H1 (cell line): Measurements from ENCODE around the gene PCYT1A.

Source experiments
- CTCF ChIP-seq, 3 experiments: IDR thresholded peaks; 1 replicate in 2 of 3; 2 replicates in 1 of 3; pipeline versions ENCODE4 v1.5.1 to v1.6.1; 2011; ENCODE audit warnings: low read length in 3 of 3, mild to moderate bottlenecking in 3 of 3, inconsistent platforms in 2 of 3, low read depth in 1 of 3, moderate library complexity in 1 of 3; ENCODE audit not compliant: insufficient read depth in 1 of 3; ENCODE audit errors: control extremely low read depth in 1 of 3
- EZH2 ChIP-seq: fragments of 200-600 bp; sonication (generic); IDR thresholded peaks from 2 replicates; pipeline ENCODE4 v1.7.1; 2012; ENCODE audit warnings: low read depth, mild to moderate bottlenecking, moderate library complexity, low read length, inconsistent platforms; ENCODE audit not compliant: severe bottlenecking
- GABPA ChIP-seq: IDR thresholded peaks from 2 replicates; pipeline ENCODE4 v1.6.1; 2011; ENCODE audit warnings: mild to moderate bottlenecking, low read length, moderate library complexity, borderline replicate concordance; ENCODE audit not compliant: insufficient read depth
- HDAC2 ChIP-seq, 2 experiments: fragments of 300-600 bp in 1 of 2; sonication (generic) in 1 of 2; IDR thresholded peaks; 2 replicates each; pipeline ENCODE4 v1.6.1; 2011 to 2012; ENCODE audit warnings: low read depth in 2 of 2, low read length in 2 of 2, mild to moderate bottlenecking in 2 of 2, moderate library complexity in 2 of 2, borderline replicate concordance in 1 of 2, inconsistent platforms in 1 of 2
- JUND ChIP-seq: IDR thresholded peaks from 2 replicates; pipeline ENCODE4 v1.6.1; 2011; ENCODE audit warnings: mild to moderate bottlenecking, improper control_type of control experiment, low read length
- POLR2A ChIP-seq, 2 experiments: IDR thresholded peaks; 1 replicate in 1 of 2; 2 replicates in 1 of 2; pipeline ENCODE4 v1.6.1; 2011; ENCODE audit warnings: low read depth in 2 of 2, low read length in 2 of 2, mild to moderate bottlenecking in 2 of 2; ENCODE audit errors: control extremely low read depth in 1 of 2
- RFX5 ChIP-seq: IDR thresholded peaks from 2 replicates; pipeline ENCODE4 v1.6.1; 2011; ENCODE audit warnings: low read depth, low read length, improper control_type of control experiment, borderline replicate concordance
- SIN3A ChIP-seq, 2 experiments: IDR thresholded peaks in 1 of 2; conservative IDR thresholded peaks in 1 of 2; 2 replicates each; pipeline ENCODE4 v1.6.1; 2011 to 2012; ENCODE audit warnings: low read length in 2 of 2, improper control_type of control experiment in 1 of 2, low read depth in 1 of 2, mild to moderate bottlenecking in 1 of 2
- TAF7 ChIP-seq: optimal IDR thresholded peaks from 2 replicates; pipeline ENCODE3; 2011; ENCODE audit warnings: low read depth, mild to moderate bottlenecking, inconsistent platforms, low read length, moderate library complexity, borderline replicate concordance
- YY1 ChIP-seq: IDR thresholded peaks from 2 replicates; pipeline ENCODE4 v1.6.1; 2011; ENCODE audit warnings: low read depth, mild to moderate bottlenecking, low read length
- TF ChIP-seq, protein P1 (sequence below): IDR thresholded peaks from 2 replicates; pipeline ENCODE4 v1.6.1; 2011; ENCODE audit warnings: low read length, improper control_type of control experiment

GRCh38 chr3:196237203-196237602 lies 50.3 kb downstream of the PCYT1A start:
- TF ChIP-seq CTCF (IDR thresholded peaks at IDR 0.05; ENCODE audit: control extremely low read depth in 1 of 3, insufficient read depth in 1 of 3, low read depth in 1 of 3, low read length in 3 of 3) (no peak), SIN3A (conservative IDR thresholded peaks at IDR 0.05 in 1 of 2, IDR thresholded peaks at IDR 0.05 in 1 of 2; ENCODE audit: low read depth in 1 of 2, low read length in 2 of 2) (no peak), RFX5 (no peak), TAF7 (no peak), GABPA (no peak), EZH2 (no peak), JUND (no peak), HDAC2 (IDR thresholded peaks at IDR 0.05; ENCODE audit: borderline replicate concordance in 1 of 2, low read depth in 2 of 2, low read length in 2 of 2) (no peak), POLR2A (IDR thresholded peaks at IDR 0.05; ENCODE audit: control extremely low read depth in 1 of 2, low read depth in 2 of 2, low read length in 2 of 2) (no peak), YY1 (no peak)
- TF ChIP-seq, protein P1, sequence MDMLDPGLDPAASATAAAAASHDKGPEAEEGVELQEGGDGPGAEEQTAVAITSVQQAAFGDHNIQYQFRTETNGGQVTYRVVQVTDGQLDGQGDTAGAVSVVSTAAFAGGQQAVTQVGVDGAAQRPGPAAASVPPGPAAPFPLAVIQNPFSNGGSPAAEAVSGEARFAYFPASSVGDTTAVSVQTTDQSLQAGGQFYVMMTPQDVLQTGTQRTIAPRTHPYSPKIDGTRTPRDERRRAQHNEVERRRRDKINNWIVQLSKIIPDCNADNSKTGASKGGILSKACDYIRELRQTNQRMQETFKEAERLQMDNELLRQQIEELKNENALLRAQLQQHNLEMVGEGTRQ = no peak
